IPS-15b (cell line): ENCODE measurements around the gene NOL9.

ENCODE experiments used
- H3K27me3 ChIP-seq: one replicate; pipeline ENCODE4 v1.6.1; 2013; ENCODE audit warnings: low read length; ENCODE audit not compliant: control insufficient read depth, insufficient read depth
- H3K36me3 ChIP-seq: one replicate; pipeline ENCODE4 v1.6.1; 2013; ENCODE audit warnings: low read length; ENCODE audit not compliant: control insufficient read depth, insufficient read depth
- H3K4me1 ChIP-seq: one replicate; pipeline ENCODE4 v1.6.1; 2013; ENCODE audit warnings: mild to moderate bottlenecking, low read length; ENCODE audit not compliant: control insufficient read depth, insufficient read depth
- H3K4me3 ChIP-seq: one replicate; pipeline ENCODE4 v1.5.1; 2013; ENCODE audit warnings: low read depth, low read length
- H3K9ac ChIP-seq: one replicate; pipeline ENCODE4 v1.6.1; 2013; ENCODE audit warnings: low read depth, mild to moderate bottlenecking, low read length
- H3K9me3 ChIP-seq: one replicate; pipeline ENCODE4 v1.6.1; 2013; ENCODE audit warnings: mild to moderate bottlenecking, low read length; ENCODE audit not compliant: control insufficient read depth, insufficient read depth

The NOL9 gene

GRCh38 chr1:6587261-6588005, 33.1 kb upstream of the NOL9 start:
- no peak overlapping the region for H3K4me3 ChIP-seq
- no peaks in the 10 kb centered on the region for H3K9me3 ChIP-seq
- H3K4me1 ChIP-seq = no peaks in the 10 kb centered on the region
- H3K9ac ChIP-seq = no peak overlapping the region
- peaks cover 20% of the 10 kb centered on the region for H3K36me3 ChIP-seq
- H3K27me3 ChIP-seq = no peaks in the 10 kb centered on the region

GRCh38 chr1:6586404-6586816, 32.1 kb upstream of the NOL9 start:
- Histone ChIP-seq H3K4me1 (no peaks in the 10 kb centered on the region), H3K9ac (no peak overlapping the region), H3K27me3 (no peaks in the 10 kb centered on the region), H3K9me3 (no peaks in the 10 kb centered on the region), H3K36me3 (peaks cover 18% of the 10 kb centered on the region), H3K4me3 (no peak overlapping the region)

GRCh38 chr1:6585841-6586240, 31.5 kb upstream of the NOL9 start:
- Histone ChIP-seq H3K27me3 (no peaks in the 10 kb centered on the region), H3K36me3 (peaks cover 18% of the 10 kb centered on the region), H3K9ac (no peak overlapping the region), H3K4me1 (no peaks in the 10 kb centered on the region), H3K9me3 (no peaks in the 10 kb centered on the region), H3K4me3 (no peak overlapping the region)

- H3K27me3 ChIP-seq = no peaks in the 10 kb centered on the region
- H3K9ac ChIP-seq = no peak overlapping the region
- H3K36me3 ChIP-seq = peaks cover 18% of the 10 kb centered on the region
- H3K4me1 ChIP-seq = no peaks in the 10 kb centered on the region
- H3K4me3 ChIP-seq = no peak overlapping the region
- no peaks in the 10 kb centered on the region for H3K9me3 ChIP-seq
These were observed 30.9 kb upstream of the NOL9 start for GRCh38 chr1:6585081-6585722.

GRCh38 chr1:6584126-6585080, 30.1 kb upstream of the NOL9 start:
- no peaks in the 10 kb centered on the region for H3K9me3 ChIP-seq
- no peak overlapping the region for H3K4me3 ChIP-seq
- H3K27me3 ChIP-seq = no peaks in the 10 kb centered on the region
- H3K9ac ChIP-seq = no peak overlapping the region
- peaks cover 16% of the 10 kb centered on the region for H3K36me3 ChIP-seq
- peaks cover under 1% of the 10 kb centered on the region for H3K4me1 ChIP-seq

- no peaks in the 10 kb centered on the region for H3K9me3 ChIP-seq
- peaks cover 4% of the 10 kb centered on the region for H3K4me1 ChIP-seq
- no peak overlapping the region for H3K9ac ChIP-seq
- no peaks in the 10 kb centered on the region for H3K36me3 ChIP-seq
- H3K4me3 ChIP-seq = no peak overlapping the region
- no peaks in the 10 kb centered on the region for H3K27me3 ChIP-seq
These were observed 28.1 kb upstream of the NOL9 start for GRCh38 chr1:6582370-6582769.

GRCh38 chr1:6581561-6582305, 27.4 kb upstream of the NOL9 start:
- Histone ChIP-seq H3K27me3 (no peaks in the 10 kb centered on the region), H3K9me3 (no peaks in the 10 kb centered on the region), H3K9ac (no peak overlapping the region), H3K36me3 (no peaks in the 10 kb centered on the region), H3K4me1 (peaks cover 4% of the 10 kb centered on the region), H3K4me3 (no peak overlapping the region)

- H3K27me3 ChIP-seq = no peaks in the 10 kb centered on the region
- H3K9ac ChIP-seq = no peak overlapping the region
- no peaks in the 10 kb centered on the region for H3K36me3 ChIP-seq
- H3K4me1 ChIP-seq = peaks cover 4% of the 10 kb centered on the region
- no peaks in the 10 kb centered on the region for H3K9me3 ChIP-seq
- peak overlapping the region; percentile 72 for H3K4me3 ChIP-seq
These were observed 26.5 kb upstream of the NOL9 start for GRCh38 chr1:6580593-6581409.

- Histone ChIP-seq H3K9me3 (no peaks in the 10 kb centered on the region), H3K9ac (peak overlapping the region; percentile 9), H3K4me1 (peaks cover 4% of the 10 kb centered on the region), H3K36me3 (no peaks in the 10 kb centered on the region), H3K4me3 (peak overlapping the region; percentile 72), H3K27me3 (no peaks in the 10 kb centered on the region)
These were observed 25.8 kb upstream of the NOL9 start for GRCh38 chr1:6580119-6580592.

- Histone ChIP-seq H3K9me3 (no peaks in the 10 kb centered on the region), H3K27me3 (no peaks in the 10 kb centered on the region), H3K36me3 (no peaks in the 10 kb centered on the region), H3K4me1 (peaks cover 4% of the 10 kb centered on the region), H3K9ac (peak within 1 kb of the TSS; percentile 9), H3K4me3 (peak within 1 kb of the TSS; percentile 72)
These were observed 25.2 kb upstream of the NOL9 start, which contains the start of gene ZBTB48 for GRCh38 chr1:6579374-6580118. Gene ZBTB48, plus strand, starts transcription at chr1:6579994. Its CDS starts 616 bp downstream, at chr1:6580610.
